Hematopoietic multipotent progenitor cell (in vitro differentiated cells): ENCODE measurements around the gene HGS. TPM values are rescaled to one million over a fixed set of nuclear protein-coding genes. Genes with fewer than 3 reads are reported as not detected.
A peak's percentile ranks its signal among the peaks of the same experiment; 100 is the strongest.

Experiments
- DNase-seq, 3 donors: peaks; one replicate each; pipeline ENCODE4 v3.0.0-alpha.2; 2011 to 2015; ENCODE audit warnings: low read depth in 2 of 3, low spot score in 2 of 3
- total RNA-seq: library from RNA; depleted of rRNA; stranded (reverse); fragments of >200 nt; gene quantifications from one replicate; pipeline ENCODE4 v1.2.3, GENCODE V29; 2012

Gene HGS
- total RNA-seq, 1 donor = 82.9 TPM

DNA sequence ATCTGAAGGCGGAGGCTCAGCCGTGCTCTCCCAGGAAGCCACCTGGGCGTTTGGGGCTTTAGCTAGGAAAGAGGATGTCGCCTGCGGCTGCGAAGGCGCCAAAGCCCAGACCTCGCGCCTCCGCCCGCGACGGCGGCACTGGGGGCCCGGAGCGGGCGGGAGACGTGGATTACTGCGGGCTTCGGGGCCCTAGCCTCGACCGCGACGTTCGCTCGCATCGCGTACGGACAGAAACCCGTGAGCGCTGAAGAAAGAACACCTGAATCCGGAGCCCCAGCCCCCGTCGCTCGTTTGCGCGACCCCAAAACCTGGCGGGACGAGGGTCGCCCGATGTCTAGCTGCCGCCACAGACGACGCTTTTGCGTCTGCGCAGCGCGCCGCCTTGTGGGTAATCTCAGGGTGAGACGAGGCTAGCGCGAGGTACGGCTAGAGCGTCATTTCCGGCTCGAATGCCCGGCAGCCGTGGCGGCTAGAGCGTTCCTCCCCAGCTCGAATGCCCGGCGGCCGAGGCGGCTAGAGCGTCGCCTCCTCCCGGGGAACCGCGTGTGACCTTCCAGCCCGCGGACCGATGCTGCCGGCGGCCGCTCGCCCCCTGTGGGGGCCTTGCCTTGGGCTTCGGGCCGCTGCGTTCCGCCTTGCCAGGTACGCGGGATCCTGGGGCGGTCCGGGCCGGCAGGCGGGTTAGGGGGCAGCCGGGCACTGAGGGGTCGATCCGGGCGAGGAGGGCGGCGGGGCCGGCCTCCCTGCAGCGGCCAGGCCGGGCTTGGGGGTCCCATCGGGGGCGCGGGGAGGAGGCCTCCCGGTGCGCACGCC lies 19.3 kb downstream of the HGS start, which contains the start of gene MRPL12:
Gene MRPL12 (plus strand): TSS at position 434 of the 813 bp plus-strand sequence. CDS start 135 bp downstream, at position 569.
- peak; percentile 74 to 93 (median 90) for DNase-seq

DNA sequence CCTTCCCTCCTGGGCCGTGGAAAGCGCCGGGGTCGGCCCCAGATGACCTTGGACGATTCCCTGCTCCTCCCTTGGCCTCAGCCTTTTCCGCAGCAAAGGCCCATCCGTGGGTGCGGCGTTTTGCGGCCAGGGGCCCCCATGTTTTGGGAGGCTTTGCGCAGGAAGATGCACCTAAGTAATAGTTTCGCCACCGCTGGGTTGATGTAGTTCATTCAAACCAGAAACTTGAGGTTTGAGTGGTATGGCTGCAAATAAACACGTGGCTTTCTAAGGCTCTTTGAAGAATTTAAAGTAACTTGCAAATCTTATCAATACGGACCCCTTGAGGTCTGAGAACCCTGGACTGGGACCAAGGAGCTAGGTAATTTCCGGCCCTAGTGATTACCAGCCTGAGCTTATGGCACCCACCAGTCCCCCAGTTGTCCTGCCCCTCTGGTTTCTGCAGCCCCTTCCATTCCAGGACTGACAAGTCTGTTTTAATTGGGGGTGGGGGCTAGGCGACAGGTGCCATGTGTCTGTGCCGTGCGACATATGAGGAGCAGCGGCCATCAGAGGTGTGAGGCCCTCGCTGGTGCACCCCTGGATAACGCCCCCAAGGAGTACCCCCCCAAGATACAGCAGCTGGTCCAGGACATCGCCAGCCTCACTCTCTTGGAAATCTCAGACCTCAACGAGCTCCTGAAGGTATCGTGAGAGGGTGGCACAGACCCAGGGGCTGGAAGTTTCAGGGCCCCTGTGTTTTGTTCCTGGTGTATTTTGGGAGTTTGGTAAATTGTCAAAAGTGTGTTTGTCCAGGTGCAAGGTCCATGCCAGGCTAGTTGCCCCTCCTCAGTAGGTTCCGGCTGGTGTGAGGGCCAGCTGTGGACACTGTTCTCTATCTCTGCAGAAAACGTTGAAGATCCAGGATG lies 20.2 kb downstream of the HGS start:
- no peak for DNase-seq

DNA sequence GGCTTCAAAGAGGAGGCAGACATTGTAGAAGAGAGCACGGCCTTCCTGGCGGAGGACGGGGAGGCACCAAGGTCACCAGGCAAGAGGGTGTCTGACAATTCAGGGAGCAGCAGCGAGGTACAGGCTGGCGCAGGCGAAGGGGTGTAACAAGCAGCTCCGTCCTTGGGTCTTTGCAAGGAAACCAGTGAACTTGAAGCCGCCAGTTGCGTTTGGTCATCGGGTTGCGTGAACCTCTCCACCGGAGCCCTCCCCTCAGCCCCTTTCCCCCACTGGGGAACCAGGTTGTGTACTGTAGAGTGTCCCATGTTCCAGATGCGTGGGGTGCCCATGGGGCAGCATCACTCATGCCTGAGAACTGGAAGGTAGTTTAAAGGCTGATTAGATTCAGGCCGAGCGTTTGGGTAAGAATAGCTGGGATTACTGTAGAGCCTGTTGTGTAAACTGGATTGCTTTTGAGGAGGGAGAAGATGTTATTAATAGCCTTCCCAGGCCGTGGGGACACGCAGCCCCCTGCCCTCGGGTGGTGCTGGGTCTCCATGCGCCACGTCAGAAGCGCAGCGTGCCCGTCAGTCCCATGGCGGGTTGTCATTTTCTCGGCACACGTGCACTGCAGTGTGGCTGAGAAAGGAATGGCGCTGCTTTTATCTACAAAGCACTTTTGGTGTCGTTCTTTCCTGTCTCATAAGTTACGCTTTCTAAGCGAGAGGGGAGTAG lies 21.9 kb downstream of the HGS start:
- DNase-seq = no peak

DNA sequence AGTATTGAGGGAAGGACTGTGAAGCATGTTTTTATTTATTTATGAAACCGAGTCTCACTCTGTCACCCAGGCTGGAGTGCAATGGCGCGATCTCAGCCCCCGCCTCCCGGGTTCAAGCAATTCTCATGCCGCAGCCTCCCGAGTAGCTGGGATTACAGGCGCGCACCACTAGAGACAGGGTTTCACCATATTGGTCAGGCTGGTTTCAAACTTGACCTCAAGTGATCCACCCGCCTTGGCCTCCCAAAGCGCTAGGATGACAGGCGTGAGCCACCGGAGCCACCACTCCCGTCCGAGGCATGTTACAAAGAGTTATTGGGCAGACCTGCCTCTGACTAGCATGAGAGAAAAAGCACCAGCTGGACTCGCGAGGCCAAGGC lies 22.4 kb downstream of the HGS start:
- no peak for DNase-seq

DNA sequence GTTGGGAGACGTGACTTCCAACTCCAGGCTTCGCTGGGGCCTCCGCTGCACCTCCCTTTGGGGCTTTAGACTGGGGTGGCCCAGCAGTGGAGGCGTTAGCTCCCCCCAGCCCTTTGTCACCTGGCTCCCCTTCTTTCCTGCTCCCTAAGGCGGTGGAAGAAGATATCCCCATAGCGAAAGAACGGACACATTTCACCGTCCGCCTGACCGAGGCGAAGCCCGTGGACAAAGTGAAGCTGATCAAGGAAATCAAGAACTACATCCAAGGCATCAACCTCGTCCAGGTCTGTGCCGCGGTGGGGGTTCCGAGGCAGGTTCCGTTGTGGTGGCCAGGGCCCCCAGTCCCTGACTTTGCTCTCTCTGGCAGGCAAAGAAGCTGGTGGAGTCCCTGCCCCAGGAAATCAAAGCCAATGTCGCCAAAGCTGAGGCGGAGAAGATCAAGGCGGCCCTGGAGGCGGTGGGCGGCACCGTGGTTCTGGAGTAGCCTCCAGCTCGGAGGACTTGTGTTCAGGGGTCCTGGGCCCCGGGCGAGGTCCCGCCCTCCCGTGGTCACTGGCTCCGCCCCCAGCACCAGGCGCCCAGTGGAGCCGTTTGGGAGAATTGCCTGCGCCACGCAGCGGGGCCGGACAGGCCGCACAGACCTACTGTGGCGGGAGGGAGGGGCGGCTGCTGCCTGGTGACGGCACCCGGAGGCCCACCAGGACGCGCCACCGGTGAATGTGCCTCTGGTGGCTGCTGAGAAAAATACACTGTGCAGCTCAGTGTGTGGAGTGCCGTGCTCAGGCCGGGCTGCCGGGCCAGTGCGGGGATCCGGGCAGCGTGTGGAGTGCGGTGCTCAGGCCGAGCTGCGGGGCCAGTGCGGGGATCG lies 23.2 kb downstream of the HGS start:
- DNase-seq = no peak

DNA sequence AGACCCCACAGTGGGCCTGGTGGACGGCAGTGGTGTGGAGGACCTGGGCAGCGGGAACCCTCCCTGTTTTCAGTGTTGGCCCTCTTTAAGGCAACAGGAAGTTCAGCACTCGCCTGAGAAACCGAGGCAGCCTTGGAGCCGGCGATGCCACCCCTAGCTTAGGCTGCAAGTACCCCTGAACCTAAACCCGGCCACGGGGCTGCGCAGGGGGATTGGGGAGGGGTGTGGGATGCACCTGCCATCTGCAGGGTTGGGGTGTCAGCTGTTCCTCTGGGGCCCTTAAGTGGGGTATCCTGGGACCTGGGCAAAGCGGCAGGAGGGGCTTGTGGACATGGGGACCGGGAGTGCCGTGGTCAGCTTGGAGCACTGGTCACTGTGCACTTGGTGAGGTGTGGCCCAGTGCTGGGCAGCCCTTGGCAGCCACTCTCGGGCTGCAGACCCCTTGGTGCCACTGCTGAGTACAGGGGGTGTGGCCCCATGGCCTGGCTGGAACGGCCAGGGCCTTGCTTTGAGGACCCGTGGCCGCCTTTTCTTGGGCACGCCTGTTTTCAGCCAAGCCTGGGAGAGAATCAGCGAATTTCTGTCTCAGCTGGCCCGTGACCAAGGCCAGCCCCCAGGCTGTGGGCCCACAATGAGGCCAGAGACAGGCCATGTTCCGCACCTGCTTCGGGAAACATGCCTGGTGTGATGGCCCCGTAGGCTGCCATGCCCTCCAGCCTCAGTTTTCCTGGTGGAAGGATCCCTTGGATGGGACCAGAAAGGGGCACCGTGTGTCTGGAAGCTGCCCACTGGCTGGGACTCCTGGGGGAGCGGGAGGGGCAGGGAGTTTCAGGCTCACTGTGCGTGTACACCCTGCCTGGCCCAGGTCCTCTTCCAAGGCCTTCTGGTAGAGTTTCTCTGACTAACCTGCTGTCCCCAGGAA lies 24.2 kb downstream of the HGS start:
- DNase-seq = no peak

DNA sequence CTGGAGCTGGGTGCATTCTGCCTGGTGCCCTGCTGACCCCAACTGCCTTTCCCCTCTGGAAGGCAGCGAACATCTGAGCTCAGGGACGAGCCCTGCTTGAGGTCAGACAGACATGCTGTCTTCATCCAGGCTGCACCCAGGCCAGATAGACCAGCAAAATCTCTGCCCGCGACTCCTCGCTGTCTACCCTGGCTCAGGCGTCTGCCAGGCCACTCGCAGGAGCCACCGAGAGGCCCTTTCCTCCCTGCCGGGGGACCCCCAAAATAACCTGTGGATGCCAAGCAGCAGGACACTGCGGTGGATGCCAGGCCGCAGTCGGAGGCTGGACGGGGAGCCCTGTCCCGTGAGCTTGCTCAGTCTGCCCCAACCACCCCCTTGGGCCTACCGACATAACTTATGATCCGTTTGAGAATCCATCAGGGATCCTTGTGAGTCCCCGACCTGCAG lies 25.0 kb downstream of the HGS start:
- DNase-seq = no peak

DNA sequence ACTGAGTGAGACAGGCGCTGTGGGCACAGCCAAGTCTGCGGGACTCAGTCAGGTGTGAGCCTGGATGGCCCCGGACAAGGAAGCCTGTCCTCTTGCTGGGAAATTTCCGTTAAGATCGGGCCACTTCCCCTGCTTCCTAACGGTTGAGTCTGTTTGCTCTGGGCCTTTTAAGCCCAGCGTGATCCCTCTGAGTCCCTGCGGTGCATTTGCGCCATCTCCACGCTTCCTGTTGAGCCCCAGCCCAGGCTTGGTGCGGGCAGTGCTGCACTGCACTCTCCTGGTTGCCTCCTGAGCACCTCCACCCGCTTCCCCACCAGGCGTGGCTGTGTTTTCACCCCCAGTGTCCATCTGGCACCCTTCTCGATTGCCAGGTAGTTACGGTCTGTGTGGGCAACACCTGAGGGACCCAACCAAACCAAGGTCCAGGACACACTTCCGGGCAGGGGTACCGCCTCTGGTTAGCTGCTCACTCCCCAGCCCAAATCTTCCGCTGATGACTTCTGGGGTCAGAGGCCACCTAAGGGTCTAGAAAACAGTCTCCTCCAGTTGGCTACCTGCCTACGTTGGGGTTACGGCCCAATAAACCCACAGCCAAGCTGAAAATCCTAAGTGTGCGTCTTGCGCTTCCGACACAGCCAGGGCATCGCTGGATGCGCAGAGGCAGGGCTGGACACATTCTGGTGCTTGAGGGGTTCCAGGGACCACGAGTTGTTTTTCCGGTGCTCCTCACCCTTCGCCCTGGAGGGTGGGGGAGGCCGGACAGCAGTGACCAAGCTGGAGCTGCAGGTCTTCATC lies 26.9 kb downstream of the HGS start:
- peak in 1 of 3 donors; percentile 31 for DNase-seq

DNA sequence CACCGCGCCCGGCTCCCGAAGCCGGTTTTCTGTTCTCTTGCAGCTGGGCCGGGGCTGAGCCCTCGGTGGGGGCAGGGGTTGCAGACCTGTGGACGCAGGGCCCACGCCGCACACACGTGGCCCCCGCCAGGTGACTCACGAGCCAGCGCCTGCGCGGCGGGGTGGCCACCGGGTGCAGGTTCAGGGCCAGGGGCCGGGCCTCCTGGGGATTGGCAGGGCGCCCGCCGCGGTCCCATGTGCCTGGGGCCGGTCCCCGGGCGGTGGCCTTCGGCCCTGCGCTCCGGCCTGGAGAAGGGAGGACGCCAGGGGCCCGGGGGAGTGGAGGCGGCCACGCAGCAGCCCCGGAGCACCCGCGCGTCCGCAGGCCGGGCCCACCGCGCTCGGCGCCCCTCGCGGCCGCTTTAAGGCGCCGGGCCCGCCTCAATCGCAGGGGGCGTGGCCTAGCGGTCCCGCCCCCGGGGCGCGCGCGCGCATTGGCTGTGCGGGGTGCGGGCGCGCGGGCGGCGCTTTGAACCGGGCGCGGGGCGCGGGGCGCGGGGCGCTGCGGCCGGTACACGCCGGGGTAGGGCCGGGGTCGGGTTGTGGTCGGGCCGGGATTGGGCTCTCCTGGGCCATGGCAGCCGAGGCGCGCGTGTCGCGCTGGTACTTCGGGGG lies 28.1 kb downstream of the HGS start, which contains the start of gene SLC25A10:
Gene SLC25A10 (plus strand): TSS at position 471 of the 654 bp plus-strand sequence. CDS start 143 bp downstream, at position 614.
- DNase-seq = peak; percentile 67 to 81 (median 73)

DNA sequence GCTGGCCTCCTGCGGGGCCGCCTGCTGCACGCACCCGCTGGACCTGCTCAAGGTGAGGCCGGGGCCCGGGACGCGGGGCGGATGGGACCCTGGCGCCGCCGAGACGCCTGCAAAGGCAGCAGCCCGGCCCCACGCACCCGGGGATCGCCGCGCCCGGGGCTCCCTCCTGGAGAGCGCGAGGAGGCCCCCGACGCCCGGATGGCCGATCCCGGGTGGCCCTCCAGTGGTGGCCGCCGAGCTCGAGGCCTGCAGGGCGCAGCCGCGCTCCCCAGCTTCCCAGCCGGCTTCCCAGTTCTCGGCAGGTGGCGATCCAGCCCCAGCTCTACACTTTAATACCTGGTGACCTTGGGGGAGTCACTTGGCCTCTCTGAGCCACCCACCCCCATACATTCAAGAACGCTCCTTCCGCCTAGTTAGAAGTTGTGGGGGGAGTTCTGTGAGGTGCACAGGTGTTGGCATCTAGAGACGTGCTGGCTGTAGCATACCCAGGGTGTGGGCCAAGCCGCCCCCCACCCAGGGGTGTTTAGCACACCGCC lies 28.7 kb downstream of the HGS start:
- DNase-seq = no peak

DNA sequence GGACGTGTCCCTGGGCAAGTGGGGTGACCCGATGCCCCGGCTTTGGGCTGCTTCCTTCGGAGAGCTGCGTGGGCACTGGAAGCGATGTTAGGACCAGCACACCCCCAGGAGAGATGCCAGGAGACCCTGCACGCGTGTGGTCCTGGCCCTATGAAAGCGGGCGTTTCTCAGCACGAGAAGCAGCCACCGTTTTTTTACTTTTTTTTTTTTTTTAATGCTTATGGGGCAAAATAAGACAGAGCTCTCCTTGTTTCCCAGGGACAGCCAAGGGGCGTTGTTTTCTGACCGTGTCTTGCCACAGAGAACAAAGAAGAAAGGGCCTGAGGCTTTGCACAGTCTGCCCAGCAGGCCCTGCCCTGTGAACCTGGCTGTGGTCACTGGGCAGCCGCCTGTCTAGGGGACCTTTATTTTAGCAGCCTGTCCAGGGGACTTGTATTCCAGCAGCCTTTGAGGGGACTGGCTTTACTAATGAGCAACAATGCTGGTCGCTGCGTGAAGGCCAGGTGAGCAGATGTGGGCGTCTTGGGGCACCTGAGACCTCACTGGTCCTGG lies 29.3 kb downstream of the HGS start:
- no peak for DNase-seq

DNA sequence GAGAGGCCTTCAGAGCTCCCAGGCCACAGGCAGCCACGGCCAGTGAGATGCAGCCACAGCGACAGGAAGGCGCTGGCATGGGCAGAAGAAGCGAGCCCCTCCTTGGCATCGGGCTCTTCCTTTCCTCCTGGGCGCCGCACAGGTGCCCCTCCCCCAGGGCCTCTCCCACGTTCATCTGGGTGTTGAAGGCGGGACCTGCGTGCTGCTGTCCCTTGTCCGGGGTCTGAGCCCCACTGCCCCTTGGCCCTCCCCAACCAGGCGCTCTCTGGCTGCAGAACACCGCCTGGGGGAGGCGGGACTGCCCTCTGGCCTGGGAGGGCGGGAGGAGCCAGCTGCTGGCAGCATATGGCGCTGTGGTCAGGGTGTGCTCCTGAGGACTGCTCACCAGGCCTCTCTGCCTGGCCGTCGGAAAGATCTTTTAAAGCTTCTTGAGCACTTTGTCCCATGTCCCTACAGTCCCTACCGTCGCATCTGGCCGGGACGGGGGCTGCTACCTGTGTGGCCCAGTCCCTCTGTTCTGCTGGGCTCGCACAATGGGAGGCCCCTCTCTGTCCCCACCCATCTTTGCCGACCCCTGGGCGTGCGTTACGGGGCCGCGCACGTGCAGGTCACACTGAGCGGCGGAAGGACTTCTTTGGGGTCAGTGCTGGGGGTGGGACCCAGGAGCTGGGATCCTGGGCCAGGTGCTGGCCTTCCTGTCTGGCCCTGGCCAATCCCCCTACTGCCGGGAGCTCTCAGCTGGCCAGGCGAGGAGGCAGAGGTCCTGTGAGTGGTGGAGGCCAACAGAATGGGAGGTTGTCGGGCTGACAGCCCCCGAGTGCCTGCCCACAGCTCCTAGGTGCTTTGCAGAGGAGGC lies 30.0 kb downstream of the HGS start:
- no peak for DNase-seq

DNA sequence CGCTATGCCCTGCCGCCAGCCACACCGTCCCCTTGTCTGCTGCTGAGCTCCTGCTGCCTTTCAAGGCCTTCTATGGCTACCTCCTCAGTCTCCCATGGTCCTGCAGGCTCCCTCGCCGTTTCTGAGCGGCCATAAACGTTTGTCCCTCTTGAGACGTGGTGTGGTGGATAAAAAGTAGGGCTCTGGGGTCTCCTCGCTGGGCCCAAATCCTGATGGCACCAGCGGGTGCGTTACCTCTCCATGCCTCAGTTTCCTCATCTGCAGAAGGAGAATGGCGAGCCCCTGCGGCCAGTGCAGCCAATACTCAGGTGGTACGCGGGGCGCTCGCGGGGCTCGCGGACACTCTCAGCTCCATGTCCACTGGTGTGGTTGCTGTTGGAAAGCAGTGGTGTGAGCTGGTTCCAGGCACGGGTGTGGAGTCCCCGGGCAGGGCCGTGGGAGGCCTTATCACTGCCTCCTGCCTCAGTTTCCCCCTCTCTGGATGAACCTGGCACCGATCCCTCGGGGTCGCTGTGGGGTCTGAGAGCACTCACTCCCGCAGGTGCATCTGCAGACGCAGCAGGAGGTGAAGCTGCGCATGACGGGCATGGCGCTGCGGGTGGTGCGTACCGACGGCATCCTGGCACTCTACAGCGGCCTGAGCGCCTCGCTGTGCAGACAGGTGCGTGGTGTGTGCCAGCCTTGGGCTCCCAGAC lies 30.7 kb downstream of the HGS start:
- DNase-seq = no peak

DNA sequence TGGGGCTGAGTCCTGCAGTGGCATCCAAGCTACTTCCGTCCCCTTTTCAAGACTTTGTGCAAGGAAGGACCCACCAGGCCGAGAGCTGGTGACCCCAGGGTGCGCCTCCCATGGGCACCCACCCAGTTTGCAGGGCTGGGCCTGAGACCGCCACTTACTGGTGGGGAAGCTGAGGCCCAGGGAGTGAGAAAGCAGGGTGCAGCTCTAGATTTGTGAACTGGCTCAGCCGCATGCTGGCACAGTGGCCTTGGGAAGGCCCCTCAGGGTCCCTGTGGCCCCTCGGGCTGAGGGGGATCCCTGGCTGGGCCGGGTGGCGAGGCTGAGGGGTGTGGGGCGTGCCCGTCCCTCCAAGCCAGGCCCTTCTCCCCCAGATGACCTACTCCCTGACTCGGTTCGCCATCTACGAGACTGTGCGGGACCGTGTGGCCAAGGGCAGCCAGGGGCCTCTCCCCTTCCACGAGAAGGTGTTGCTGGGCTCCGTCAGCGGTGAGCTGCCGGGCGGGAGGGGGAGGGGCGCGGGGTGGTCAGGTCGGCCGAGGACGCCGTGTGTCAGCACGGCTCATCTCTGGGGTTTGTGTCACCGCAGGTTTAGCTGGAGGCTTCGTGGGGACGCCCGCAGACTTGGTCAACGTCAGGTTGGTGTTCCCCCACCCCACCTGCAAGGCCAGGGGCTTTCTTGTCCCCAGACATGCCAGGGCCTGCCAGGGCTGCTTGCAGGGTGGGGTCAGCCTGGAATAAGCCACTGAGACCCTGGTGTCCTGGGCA lies 31.5 kb downstream of the HGS start:
- DNase-seq = no peak
